Lung (tissue), 12 donors: ENCODE results near the gene C22orf39. TPM values are rescaled to one million over a fixed set of nuclear protein-coding genes. Genes with fewer than 3 reads are reported as not detected.

Experiments used
- ATAC-seq: fragments of 200-7000 bp; cut with Tn5 transposase; one replicate; pipeline ENCODE4 v1.9.1; 2020; ENCODE audit warnings: moderate number of reproducible peaks; ENCODE audit not compliant: insufficient read depth, low FRiP score
- DNase-seq, 3 donors: peaks; one replicate each; pipeline ENCODE4 v3.0.0-alpha.2; 2013 to 2017
- H3K27ac ChIP-seq, 2 donors: one replicate each; pipeline ENCODE4 v1.5.1; 2013; ENCODE audit warnings: mild to moderate bottlenecking in 2 of 2, moderate library complexity in 2 of 2, control low read depth in 1 of 2, inconsistent platforms in 1 of 2, low read depth in 1 of 2, low read length in 1 of 2
- H3K27me3 ChIP-seq, 3 donors: one replicate each; pipeline ENCODE4 v1.5.1; 2013; ENCODE audit warnings: low read length in 2 of 3; ENCODE audit not compliant: control insufficient read depth in 3 of 3, insufficient read depth in 3 of 3
- H3K36me3 ChIP-seq, 4 donors: one replicate each; pipeline ENCODE4 v1.5.1; 2013; ENCODE audit warnings: low read length in 4 of 4, mild to moderate bottlenecking in 1 of 4, moderate library complexity in 1 of 4; ENCODE audit not compliant: control insufficient read depth in 4 of 4, insufficient read depth in 4 of 4
- H3K4me1 ChIP-seq, 5 donors: one replicate each; pipeline ENCODE4 v1.5.1; 2013; ENCODE audit warnings: low read length in 5 of 5, mild to moderate bottlenecking in 2 of 5, moderate library complexity in 1 of 5; ENCODE audit not compliant: control insufficient read depth in 5 of 5, insufficient read depth in 5 of 5
- H3K4me3 ChIP-seq: one replicate; pipeline ENCODE4 v1.5.1; 2013; ENCODE audit warnings: mild to moderate bottlenecking, control low read depth, moderate library complexity
- H3K9ac ChIP-seq, 2 donors: one replicate each; pipeline ENCODE4 v1.5.1; 2013; ENCODE audit warnings: low read length in 2 of 2, control low read depth in 1 of 2; ENCODE audit not compliant: insufficient read depth in 1 of 2
- H3K9me3 ChIP-seq, 4 donors: one replicate each; pipeline ENCODE4 v1.5.1; 2013; ENCODE audit warnings: low read length in 3 of 4, mild to moderate bottlenecking in 1 of 4, moderate library complexity in 1 of 4; ENCODE audit not compliant: control insufficient read depth in 4 of 4, insufficient read depth in 3 of 4
- WGBS, 2 donors: extraction: QIAGEN DNeasy Blood & Tissue Kit; methylation state at CpG; one replicate each; pipeline ENCODE4 v1.1.7; 2013; 5-methylcytosine and 5-hydroxymethylcytosine counted together
- polyA plus RNA-seq, 2 donors: library from polyadenylated mRNA; stranded (reverse); fragments of 200-250 nt; gene quantifications; one replicate each; pipeline ENCODE4 v1.2.1, GENCODE V29; 2013
- total RNA-seq, 2 donors: library from RNA; depleted of rRNA in 1 of 2; stranded (reverse); fragments of >200 nt in 1 of 2; gene quantifications; one replicate each; pipeline ENCODE4 v1.2.1, GENCODE V29; 2014 to 2021
- TF ChIP-seq, protein P1 (sequence below): IDR thresholded peaks from 2 replicates; pipeline ENCODE4 v1.5.1; 2012; ENCODE audit warnings: mild to moderate bottlenecking; ENCODE audit errors: control extremely low read depth, extremely low read depth
- donor health status: control.
- donor health status: control.
- donor health status: Bipolar disorder and iron deficiency.
- donor health status: healthy.
- donor health status: DM: yes; HTN: yes; CAD: no.

Gene C22orf39
- total and polyA plus RNA-seq, 4 donors = 24.2 to 39.9 (median 28.6) TPM

DNA sequence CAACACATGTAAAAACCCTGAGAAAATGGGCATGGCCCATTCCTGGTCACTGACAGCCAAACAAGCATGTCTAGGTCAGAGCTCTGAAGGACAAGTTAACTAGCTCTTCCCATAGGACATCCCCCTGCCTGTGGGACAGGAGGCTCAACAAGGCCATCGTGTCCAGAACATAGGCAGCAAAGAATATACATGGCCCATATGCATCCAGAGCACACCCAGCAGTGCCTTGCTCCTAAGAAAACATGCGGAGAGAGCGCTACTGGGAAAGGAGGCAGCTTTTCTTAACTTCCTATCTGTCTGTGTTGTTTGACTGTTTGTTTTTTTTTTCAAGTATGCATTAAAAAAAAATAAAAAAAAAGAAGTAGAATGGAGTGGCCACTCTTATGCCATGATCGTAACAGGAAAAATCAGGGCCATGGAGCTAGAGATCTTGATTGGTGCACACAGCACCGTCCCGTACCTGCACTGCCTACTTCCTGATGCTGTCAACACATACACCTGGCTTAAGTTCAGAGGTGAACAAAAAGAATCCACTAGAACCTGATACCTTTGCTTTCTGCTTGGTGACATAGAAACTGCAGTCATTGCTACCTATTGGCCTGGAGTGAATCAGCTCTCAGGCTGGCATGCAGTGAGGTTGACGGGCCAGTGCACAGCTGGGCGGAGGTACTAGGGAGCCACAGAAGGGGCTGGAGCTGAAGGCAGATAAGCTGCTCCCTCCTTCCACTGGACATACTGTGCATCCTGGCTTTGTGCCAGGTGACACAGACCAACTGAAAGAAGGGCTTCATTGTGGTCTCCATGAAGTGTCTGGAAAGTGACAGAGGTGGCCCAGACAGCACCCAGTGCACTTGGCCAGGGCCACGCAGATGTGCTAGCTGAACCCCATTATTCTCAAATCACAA lies 19.6 kb upstream of the C22orf39 start:
- TF ChIP-seq, protein P1, sequence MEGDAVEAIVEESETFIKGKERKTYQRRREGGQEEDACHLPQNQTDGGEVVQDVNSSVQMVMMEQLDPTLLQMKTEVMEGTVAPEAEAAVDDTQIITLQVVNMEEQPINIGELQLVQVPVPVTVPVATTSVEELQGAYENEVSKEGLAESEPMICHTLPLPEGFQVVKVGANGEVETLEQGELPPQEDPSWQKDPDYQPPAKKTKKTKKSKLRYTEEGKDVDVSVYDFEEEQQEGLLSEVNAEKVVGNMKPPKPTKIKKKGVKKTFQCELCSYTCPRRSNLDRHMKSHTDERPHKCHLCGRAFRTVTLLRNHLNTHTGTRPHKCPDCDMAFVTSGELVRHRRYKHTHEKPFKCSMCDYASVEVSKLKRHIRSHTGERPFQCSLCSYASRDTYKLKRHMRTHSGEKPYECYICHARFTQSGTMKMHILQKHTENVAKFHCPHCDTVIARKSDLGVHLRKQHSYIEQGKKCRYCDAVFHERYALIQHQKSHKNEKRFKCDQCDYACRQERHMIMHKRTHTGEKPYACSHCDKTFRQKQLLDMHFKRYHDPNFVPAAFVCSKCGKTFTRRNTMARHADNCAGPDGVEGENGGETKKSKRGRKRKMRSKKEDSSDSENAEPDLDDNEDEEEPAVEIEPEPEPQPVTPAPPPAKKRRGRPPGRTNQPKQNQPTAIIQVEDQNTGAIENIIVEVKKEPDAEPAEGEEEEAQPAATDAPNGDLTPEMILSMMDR = no peak
- no peak for ATAC-seq

DNA sequence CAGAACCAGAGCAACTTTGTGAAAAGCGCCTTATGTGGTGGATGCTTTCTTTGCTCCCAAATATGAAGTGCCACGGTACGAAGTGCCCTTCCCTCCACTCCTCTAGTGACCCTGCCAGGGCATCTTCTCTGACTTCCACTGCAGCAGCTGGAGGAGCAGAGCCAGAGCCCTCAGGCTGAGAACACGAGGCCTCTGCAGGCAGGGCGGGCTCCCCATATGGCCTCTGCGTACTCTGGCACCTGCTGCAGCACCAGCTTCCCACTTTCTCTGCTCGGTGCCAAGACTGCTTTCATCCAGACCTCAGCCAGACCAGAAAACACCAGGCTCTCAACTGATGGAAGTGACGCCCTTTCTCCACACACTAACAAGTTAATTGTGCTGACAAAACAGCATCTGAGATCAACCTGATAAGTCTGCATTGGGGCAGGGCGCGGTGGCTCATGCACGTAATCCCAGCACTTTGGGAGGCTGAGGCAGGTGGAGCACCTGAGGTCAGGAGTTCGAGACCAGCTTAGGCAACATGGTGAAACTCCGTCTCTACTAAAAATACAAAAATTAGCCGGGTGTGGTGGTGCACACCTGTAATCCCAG lies 18.7 kb upstream of the C22orf39 start:
- no peak overlapping the region for H3K9ac ChIP-seq
- H3K27ac ChIP-seq = no peak overlapping the region
- no peak overlapping the region for H3K4me3 ChIP-seq
- H3K36me3 ChIP-seq = peaks cover 27 to 58% (median 31%) of the 10 kb centered on the region in 4 donors
- H3K9me3 ChIP-seq = no peaks in the 10 kb centered on the region
- ATAC-seq (no peak), DNase-seq (no peak)
- H3K4me1 ChIP-seq = no peaks in the 10 kb centered on the region
- TF ChIP-seq, protein P1 = no peak
- H3K27me3 ChIP-seq = no peaks in the 10 kb centered on the region
- 93% methylated on average over 14 of the region's 14 CpGs for WGBS, 2 donors

More for the DNA sequence above, 19.6 kb upstream of the C22orf39 start:
- Histone ChIP-seq H3K9ac (no peak overlapping the region), H3K27me3 (no peaks in the 10 kb centered on the region), H3K27ac (no peak overlapping the region), H3K36me3 (peaks cover 28 to 64% (median 31%) of the 10 kb centered on the region in 4 donors), H3K9me3 (no peaks in the 10 kb centered on the region), H3K4me3 (no peak overlapping the region), H3K4me1 (no peaks in the 10 kb centered on the region)
- 94 to 95% methylated on average over 9 of the region's 9 CpGs for WGBS, 2 donors
- DNase-seq = no peak

DNA sequence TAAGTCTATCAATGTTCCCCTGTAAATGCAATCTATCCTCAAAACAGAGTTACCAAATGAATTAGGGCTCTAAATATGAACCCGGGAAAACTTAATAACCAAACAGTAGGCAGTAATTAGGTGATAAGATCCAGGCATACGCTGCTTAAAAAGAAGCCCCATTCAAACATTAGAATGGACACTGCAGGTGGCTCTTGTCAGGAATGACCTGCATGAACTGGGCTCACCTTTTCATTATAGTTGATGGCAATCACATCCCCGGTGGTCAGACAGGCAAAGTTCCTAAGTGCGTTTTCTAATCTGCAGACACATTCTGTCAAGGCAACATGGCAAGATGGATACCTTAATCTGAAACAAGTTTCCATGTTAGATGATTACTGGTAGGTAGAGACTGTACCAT lies 17.5 kb upstream of the C22orf39 start:
- WGBS, 2 donors = 87 to 92% methylated on average over 4 of the region's 4 CpGs
- DNase-seq = no peak
- ATAC-seq = no peak
- H3K27ac ChIP-seq = no peak overlapping the region
- TF ChIP-seq, protein P1 = no peak
- H3K36me3 ChIP-seq = peaks cover 22 to 50% (median 27%) of the 10 kb centered on the region in 4 donors
- H3K27me3 ChIP-seq = no peaks in the 10 kb centered on the region
- no peak overlapping the region for H3K4me3 ChIP-seq
- no peaks in the 10 kb centered on the region for H3K4me1 ChIP-seq
- no peaks in the 10 kb centered on the region for H3K9me3 ChIP-seq
- no peak overlapping the region for H3K9ac ChIP-seq
